Pons (tissue), 1 donor: Measurements from ENCODE around the gene CPN2.
A peak's percentile ranks its signal among the peaks of the same experiment; 100 is the strongest.

Experiments
- DNase-seq: peaks from one replicate; pipeline ENCODE4 v3.0.0-alpha.2; 2016; ENCODE audit warnings: low spot score

The CPN2 gene

DNA sequence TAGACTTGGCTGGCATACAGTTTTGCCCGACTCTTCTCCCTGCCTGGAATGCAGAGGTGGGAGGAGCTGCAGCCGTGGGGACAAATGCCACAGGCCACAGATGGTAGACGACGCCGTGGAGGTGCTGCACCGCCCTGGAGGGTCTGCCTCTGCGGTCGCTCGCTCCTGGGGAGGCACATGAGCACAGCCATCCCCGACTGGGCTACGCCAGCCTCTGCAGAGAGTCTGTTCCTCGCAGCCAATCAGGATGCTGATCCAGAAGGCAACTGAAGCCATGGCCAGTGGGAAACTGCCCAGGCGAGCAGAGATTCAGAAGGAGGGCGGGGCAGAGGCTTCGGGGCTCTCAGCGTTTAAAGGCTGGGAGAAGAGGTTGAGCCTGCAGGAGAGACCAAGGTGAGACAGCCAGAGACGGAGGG is 30.3 kb upstream of the CPN2 start:
- DNase-seq = peak; percentile 43

DNA sequence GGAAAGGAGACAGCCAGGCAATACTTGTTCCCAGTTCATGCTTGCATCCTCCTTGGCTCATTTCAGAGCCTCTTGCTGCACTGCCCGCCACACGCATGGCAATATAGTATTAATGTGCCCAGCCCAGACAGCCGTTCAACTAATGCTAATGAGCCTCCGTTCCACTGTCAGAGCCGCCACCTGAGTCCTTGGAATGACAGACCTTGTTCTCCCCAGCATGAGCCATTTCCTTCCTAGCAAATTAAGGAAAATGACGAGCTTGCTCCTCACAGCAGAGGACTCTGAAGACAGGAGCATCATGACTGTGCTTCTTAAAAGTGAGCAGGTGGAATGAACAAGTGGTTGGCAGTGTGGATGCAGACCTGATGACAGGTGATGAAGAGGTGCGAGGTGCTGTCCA is 29.2 kb upstream of the CPN2 start:
- no peak for DNase-seq

DNA sequence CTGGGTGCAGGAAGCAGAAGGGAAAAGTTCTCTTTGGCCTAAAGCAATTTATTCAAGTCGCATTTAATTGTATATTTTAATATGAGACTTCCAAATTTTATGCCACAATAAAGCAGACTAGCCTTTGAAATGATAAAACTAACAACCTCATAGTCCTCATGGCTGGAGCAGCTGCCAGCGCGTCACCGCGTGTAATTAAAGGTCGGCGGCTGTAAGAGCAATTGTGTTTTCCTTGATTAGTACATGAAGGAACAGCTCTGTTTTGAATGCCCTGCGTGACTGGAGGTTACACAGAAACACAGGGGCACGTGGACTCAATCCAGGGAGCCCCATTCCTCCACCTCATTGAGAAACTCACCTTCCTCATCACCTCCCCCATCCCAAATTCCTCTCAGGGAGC is 28.5 kb upstream of the CPN2 start:
- no peak for DNase-seq

DNA sequence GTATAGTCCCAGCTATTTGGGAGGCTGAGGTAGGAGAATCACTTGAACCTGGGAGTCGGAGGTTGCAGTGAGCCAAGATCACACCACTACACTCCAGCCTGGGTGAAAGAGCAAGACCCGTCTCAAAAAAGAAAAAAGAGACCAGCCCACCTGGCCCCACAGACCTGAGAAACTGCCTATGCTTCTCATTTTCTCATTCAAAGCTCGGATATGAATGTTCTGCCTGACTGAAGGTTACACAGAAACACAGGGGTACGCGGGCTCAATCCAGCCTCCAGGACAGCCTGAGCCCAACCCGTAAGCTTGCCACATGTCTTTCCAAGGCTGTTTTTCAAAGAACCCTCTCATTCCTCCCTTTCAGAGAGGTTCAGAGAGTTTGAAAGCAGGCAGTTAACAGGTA is 28.1 kb upstream of the CPN2 start:
- DNase-seq = no peak

DNA sequence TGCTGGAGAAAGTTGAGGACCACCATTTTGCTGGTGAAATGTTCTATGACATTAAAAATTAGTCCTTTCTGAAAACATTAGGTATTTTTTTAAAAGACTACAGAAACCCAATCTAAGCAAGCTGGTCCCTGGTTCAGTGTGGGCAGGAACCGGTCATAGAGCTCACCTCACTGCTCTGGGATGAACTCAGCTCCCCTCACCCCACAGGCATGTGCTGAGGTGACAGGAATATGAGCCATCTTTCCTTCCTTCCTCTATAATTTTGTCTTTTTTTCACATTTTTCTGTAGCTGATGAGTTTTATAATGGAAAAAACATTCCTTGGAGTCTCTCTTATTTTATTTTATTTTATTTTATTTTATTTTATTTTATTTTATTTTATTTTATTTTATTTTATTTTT is 26.6 kb upstream of the CPN2 start:
- no peak for DNase-seq

DNA sequence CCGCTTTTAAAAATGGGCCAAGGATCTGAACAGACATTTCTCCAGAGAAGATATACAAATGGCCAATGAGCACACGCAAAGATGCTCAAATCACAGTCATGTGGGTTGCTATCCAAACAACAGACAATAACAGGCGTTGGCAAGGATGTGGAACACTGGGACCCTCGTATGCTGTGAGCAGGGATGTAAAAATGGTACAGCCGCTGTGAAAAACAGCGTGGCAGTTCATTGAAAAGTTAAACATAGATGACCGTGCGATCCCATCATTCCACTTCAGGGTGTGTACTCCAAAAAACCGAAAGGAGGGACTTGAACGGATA is 25.1 kb upstream of the CPN2 start:
- no peak for DNase-seq

DNA sequence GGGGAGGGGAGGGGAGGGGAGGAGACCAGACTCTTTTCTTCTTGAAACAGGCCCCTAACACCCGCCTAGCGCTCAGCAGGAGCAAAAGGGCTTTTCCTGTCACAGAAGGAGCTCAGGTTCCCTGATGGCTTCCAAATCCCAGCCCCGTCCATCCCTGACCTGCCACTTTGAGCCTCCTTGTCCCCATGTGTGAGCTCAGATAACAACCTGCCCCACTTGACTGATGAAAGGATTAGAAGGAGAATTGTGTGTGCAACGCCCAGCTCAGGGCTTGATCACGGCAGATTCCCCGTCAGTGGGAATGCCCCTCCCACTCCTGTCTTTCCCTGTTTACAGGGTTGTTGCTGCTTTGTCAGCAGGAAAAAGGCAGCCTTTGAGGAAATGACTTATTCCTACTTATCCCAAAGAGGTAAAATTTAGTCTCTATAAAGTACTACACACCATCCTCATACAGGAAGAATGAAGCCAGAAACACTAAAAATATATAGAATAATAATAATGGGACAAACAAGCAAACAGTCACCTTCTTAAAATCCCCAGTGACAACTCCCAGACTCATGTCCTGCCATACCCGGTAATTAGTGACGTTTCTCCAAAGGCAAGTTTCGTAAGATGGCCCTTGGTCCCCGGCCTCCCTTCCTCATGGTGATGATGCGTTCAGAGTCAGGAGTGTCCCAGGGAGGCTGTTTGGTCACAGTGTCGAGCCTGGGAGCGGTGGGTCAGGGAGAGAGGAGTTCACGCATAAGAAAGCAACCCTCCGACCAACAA is 24.5 kb upstream of the CPN2 start:
- DNase-seq = no peak

DNA sequence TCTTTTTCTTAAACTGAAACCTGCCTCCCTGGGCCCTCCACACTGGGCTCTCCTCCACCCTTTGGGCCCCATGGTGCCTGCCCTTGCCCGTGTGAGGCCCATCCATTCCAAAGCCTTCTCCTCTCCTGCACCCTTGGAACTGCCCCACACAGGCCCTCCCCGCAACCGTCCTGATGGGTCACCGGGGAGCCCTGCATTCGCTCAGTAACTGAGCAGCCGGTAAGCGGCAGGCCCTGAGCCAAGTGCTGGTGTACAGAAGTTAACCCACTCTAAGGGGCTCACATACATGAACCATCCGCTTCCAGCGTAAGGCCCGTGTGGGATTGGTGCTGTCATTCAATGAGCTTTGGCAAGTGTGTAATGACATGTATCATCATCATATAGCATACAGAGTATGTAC is 23.8 kb upstream of the CPN2 start:
- DNase-seq = no peak

DNA sequence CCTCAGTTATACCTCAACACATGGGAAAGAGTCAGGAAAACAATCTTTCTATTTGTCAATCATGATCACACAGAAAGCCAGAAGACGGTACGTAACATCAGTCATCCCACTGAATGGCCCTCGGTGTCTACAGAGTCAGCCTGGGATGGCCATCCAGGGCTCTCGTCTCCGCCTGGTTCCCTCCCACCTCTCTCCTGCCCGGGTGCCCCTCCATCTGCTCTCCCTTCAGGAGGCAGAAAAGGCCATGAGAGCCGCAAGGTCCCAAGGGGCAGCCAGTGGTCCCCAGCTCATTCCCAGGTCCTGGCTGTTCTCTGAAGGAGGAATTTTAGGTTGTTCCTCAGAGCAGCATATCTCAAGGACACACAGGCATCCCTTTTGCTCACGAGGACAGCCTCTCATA is 22.8 kb upstream of the CPN2 start:
- no peak for DNase-seq

DNA sequence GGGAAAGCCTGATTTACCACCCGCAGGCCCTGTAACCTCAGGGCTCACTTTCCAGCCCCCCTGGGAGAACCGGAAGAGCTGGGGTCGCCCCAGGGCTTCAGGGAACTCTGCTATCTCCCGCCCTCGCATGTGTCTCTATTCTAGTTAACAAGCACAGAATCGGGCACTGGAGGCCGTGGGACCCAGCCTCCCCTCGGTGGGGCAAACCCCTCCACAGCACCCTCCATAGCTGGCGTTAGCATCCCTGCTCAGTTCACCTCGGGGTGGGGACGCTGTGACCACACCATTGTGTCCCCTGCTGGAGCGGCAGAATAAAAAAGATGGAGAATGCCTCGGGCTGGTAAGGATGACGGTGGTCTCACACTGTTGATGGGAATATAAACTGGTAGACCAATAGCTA is 21.9 kb upstream of the CPN2 start:
- DNase-seq = no peak

DNA sequence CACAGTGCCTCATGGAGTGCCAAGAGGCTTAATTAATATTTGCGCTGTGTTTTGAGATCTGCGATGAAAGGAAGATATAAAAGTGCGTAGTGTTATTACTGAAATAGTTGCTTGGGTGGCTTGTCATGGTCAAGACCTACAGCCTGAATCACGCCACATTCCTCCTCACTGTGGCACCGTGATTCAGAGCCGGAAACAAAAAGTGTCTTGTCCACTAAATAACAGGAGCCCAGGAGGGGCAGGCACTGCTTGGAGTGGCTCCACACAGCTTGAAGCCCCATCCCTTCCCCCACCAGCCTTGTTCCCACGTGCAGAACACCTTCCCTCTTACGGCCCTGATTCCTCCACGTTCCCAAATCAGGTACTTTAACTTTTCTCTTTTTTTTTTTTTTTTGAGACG is 19.6 kb upstream of the CPN2 start:
- no peak for DNase-seq

DNA sequence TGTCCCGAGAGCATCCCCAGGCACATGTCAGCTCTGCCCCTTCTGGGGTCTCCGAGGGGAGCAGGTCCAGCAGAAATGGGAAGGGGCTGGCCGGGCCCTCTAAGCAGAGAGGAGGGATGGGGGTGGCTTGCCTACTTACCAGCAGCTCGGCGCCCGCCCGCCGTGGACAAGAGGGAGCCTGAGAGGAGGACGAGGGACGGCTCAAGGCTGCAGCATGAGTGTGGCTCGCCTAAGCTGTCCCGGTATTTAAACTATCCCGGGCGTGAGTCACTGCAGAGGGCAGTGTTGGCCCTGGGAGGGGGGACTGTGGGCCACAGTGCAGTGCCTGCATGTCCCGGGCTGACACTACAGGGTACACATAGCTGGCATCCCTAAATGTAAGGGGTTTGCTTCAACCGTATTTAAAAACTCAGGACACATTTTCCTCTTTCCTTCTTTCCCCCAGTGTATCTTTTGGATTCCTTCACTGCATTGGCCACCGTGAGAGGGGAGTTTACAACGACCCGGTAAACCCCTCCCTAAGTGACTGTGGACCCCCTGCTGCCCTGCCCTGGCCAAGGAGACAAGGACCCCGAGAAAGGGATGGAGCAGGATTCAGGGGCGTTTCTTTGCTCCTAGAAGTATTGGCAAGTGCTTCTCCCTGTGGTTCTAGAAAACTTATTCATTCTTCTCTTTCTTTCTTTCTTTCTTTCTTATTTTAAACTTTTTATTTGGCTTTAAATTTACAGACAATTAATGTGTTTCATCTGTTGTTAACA is 18.6 kb upstream of the CPN2 start, which contains the start of gene LRRC15:
LRRC15 (minus strand) TSS at position 222 of the 758 bp plus-strand sequence. CDS start 8,700 bp downstream, outside the sequence.
- DNase-seq = no peak

DNA sequence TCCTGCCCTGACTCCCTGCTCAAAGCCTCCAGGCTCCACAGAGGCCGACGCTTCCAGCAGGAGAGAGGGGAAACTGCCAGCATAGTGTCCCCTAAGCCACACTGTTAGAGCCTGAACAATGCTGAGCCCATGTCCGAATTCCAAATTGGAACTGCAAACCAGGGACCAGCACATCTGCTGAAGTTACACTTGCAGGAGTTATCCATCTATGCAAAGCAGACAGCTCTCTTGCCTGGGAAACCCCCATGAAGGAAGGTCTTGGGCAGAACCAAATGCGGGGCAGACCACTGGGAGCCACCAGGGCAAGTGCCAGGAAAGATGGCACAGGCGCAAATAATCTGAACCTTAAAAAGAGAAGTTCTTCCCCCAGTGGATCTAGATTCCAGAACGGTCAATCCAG is 17.8 kb upstream of the CPN2 start:
- no peak for DNase-seq

DNA sequence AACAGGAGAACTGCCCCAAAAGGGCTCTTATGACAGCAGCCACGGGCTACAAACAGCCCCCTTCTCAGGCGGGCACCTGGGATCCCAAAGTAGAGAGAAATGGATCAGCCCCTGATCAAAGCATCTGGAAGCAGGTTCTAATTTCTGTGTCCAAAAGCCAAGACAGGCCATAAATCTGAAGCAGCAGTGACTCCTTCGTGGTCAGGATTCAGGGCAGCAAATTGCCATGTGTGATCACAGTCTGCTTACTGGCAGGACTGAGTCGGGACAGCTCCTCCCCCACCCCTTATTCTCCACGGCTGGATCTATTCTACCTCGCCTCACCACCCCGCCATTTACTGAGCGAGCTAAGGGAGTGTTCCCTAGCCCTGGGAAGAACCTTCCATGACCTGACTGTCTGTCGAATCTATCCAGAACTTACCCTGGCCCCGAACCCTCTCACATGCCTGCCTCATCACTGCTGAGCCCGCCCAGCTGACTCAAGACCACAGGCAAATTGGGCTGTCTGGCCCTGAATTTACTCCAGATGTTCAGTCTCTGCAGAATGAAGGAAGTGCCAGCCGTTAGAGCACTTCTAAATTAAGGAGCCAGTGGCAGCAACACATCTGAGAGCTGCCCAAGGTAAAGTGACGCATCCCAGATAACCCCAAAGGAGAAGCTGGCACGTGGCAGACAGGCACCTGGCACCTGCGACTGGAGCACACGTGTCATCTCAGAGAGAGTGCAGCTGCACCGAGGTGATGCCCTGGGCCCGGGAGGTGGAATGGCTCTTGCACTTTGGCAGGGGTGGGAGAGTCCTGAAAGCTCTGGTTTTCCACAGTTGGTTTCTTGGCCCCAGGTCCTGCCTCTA is 17.1 kb upstream of the CPN2 start:
- DNase-seq = no peak

DNA sequence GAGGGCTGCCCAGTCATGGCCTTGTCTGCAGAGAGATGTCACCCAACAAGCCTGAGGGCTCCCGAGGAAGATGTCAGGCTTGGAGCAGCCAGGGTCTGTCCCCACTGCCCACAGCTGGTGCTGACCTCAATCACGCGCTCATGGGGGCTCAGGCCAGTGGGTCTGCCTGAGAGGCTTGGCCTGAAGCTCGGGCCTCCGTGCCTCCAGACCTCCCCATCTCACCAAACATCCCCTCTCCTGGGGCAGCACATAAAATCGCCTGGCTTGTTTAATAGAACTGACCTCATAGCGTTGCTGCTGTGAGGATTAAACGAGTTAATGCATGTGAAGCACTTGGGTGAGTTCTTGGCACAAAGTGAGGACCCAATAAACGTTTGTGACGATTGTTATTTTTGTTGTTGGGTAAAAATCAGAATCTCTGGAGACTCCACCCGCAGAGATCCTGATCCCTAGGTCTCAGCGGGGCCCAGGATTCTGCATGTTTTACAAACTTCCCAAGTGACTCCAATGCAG is 14.9 kb upstream of the CPN2 start:
- no peak for DNase-seq

DNA sequence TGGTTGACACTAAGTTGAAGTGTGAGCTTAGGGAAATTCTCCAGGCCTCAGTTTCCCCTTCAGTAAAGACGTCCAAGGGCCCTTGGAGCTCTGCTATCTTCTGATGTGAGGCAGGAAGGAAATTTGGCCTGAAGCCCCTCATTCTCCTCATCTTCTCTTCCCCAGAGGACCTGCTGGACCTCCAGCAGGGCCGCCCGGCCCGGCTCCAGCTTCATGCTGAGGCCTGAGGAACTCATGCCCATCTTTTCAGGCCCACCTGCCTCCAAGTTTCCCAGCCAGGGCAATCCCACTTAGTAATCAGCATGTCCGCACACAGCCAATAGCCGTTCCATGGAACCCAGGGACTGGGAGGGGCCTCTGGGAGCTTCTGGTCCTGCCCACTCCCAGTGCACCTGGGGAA is 14.4 kb upstream of the CPN2 start:
- DNase-seq = no peak

DNA sequence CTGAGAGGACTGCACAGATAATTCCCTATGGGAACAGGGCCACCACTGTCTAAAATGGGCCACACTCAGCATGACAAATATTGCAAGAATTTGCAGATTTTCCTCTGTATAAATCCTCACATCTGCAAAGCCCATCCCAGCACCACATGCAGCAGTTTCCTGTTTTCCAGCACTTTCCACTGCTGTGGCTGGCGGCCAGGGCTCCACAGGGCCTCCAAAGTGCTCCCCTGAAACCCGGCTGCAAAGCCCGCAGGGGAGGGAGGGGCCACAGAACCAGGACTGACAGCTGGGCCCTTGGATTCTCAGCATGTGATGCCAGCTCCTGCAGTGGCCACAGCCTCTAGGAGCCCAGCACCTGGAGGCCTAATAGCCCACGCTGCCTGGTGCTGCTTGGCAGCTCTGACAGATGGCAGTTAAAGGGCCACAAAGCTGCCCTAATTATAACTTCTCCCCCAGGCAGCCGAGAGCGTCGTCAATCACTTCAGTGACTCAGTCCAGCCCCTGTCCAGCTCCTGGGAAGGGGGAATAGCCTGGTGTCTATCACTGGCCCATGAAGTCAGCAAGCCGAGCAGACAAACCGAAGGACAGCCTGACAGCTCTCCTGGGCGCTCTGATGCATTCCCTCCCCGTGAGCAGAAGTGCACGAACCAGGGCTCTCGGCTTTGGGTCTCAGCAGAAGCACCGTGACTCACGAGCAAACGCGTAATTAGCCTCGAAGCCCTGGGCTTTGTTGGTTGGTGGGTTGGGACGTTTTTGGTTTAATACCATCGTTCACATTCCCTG is 13.7 kb upstream of the CPN2 start:
- DNase-seq = no peak

DNA sequence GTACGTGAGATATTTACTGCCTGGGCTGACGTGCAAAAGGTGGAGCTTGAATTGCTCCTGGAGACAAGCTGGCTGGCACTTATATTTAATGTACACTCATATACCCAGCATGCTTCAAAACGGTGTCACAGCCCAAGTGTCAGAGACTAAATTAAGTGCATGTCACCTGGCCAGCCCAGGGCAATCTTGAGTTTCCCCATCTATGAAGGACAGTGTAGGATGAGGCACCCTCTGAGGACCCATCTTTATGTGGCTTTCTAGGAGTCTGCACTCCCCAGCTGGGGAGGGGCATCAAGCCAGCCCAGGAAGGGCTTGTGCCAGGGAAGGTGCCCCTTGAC is 13.2 kb upstream of the CPN2 start:
- no peak for DNase-seq

DNA sequence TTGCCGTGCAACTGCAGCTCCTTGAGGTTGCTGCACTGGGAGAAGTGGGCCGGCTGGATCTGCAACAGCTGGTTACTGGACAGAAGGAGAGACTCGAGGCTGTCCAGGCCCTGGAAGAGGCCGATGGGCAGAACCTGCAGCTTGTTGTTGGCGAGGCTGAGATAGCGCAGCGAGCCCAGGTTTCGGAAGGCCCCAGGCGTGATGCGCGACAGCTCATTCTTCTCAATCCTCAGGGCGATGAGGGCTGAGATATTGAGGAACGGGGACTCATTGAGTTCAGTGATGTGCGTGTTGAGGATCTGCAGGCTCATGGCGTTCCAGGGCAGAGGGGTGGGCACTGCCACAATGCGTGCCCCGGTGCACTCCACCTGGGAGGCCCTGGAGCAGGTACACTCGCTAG is 9.4 kb upstream of the CPN2 start:
- DNase-seq = no peak

DNA sequence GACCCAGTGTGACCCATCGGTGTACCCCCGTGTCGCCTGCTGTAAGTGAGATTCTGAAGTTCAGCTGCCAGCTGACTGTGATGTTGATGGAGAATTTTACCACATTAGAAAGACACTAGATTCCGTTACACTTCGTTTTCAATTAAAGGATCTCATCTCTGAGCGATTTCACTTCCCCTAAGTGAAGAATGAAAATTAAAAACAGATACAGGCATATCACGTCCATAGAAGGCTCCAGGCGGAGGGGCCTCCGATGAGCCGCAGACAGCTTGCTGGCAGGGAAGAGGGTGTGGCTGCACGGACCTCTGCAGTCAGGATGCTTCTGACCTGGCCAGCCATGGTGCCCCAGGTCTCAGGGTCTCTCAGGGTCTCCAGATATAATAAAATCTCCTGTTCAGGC is 6.6 kb upstream of the CPN2 start:
- no peak for DNase-seq

DNA sequence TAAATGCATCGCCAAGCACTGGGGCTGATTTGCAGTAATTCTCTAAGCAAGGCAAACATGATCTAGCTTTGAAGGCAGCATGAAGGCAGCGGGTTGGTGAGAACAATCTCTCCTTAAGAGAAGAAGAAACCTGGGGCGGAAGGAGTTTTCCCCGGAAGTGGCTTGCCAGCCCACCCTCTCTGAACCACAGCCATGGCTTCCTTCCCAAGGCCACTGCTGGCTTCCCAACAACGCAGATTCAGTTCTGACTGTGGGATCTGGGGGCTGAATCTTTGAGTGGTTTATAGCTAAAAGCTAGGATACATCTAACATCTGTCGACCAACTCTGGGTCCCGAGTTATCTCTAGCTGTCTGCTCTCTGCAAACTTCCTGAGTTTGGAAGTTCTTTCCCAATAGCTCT is 4.3 kb upstream of the CPN2 start:
- no peak for DNase-seq

DNA sequence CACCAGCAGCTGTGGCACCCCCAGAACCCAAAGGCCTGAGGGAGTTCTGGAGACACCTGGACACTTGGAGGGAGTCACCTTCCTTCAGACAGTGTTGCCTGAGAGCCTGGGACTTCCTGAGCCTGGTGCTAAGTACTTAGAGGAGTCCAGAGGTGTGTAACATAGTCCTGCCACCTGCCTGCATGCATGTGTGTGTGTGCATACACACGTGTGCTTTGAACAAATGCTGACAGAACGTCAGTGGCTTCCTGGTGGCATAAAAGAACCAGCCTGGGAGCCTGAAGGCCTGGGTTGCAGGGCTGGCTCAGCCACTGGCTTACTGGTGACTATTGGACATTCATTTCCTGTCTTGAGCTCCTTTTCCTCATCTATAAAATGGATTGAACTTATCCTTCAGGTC is 3.2 kb upstream of the CPN2 start:
- DNase-seq = no peak
